ENCODE results near the gene MXD4. TPM values are rescaled to one million over a fixed set of nuclear protein-coding genes. Genes with fewer than 3 reads are reported as not detected.

The MXD4 gene
- total and polyA plus RNA-seq, 12 donors, result 13.9 to 245 (median 96.4) TPM

GRCh38 chr4:2246384-2247127, 15.4 kb downstream of the MXD4 start:
- Histone ChIP-seq H3K27me3 (no peaks in the 10 kb centered on the region), H3K27ac (peak overlapping the region in 2 of 5 donors; percentile 12 to 44), H3K4me1 (replicated peaks in 1 of 2) (peaks cover 0 to 30% of the 10 kb centered on the region in 2 donors), H3K36me3 (replicated peaks in 1 of 2) (peaks cover 0 to 42% of the 10 kb centered on the region in 2 donors), H3K9me3 (replicated peaks in 1 of 3) (no peaks in the 10 kb centered on the region), H3K4me3 (no peak overlapping the region)
- 88 to 92% (median 90%) methylated on average over 13 to 19 of the region's 19 CpGs for WGBS, 4 donors
- DNase-seq, result peak in 4 of 7 donors; percentile 1 to 51 (median 21)
- TF ChIP-seq POLR2A (IDR thresholded peaks at IDR 0.05) (no peak), CTCF (IDR thresholded peaks at IDR 0.05) (no peak)
- intact Hi-C loops (cut with DNase I), result no loop called here

- Histone ChIP-seq H3K27ac (peak overlapping the region in 3 of 5 donors; percentile 8 to 44 (median 38)), H3K4me3 (no peak overlapping the region)
Observed at GRCh38 chr4:2245787-2246275, 16.1 kb downstream of the MXD4 start.

GRCh38 chr4:2245057-2245786, 16.7 kb downstream of the MXD4 start:
- H3K36me3 ChIP-seq (replicated peaks in 1 of 2), result peaks cover 0 to 29% of the 10 kb centered on the region in 2 donors
- H3K27ac ChIP-seq, result peak overlapping the region in 3 of 5 donors; percentile 8 to 44 (median 38)
- no peak overlapping the region for H3K4me3 ChIP-seq
- H3K27me3 ChIP-seq, result no peaks in the 10 kb centered on the region
- no peaks in the 10 kb centered on the region for H3K9me3 ChIP-seq (replicated peaks in 1 of 3)
- WGBS, 4 donors, result 64 to 74% (median 65%) methylated on average over 7 of the region's 7 CpGs
- intact Hi-C loops (cut with DNase I), result no loop called here
- peaks cover 8 to 41% of the 10 kb centered on the region in 2 donors for H3K4me1 ChIP-seq (replicated peaks in 1 of 2)
- TF ChIP-seq CTCF (IDR thresholded peaks at IDR 0.05), result no peak
- no peak for TF ChIP-seq POLR2A (IDR thresholded peaks at IDR 0.05)
- DNase-seq, result peak in 2 of 7 donors; percentile 2 to 8

More at GRCh38 chr4:2245787-2246275, 16.1 kb downstream of the MXD4 start:
- Histone ChIP-seq H3K4me1 (replicated peaks in 1 of 2) (peaks cover 4 to 35% of the 10 kb centered on the region in 2 donors), H3K9me3 (replicated peaks in 1 of 3) (no peaks in the 10 kb centered on the region), H3K36me3 (replicated peaks in 1 of 2) (peaks cover 0 to 35% of the 10 kb centered on the region in 2 donors), H3K27me3 (no peaks in the 10 kb centered on the region)
- DNase-seq, result no peak
- WGBS, 4 donors, result 68 to 78% (median 75%) methylated on average over 7 of the region's 7 CpGs
- TF ChIP-seq POLR2A (IDR thresholded peaks at IDR 0.05) (no peak), CTCF (IDR thresholded peaks at IDR 0.05) (no peak)
- intact Hi-C loops (cut with DNase I), result no loop called here

Data from adrenal gland (tissue), 12 donors.